GM10847 (cell line): ENCODE measurements around the gene TBKBP1.
A peak's percentile ranks its signal among the peaks of the same experiment; 100 is the strongest.

Experiments used
- POLR2A ChIP-seq: IDR thresholded peaks from 2 replicates; pipeline ENCODE4 v1.6.1; 2011; ENCODE audit not compliant: insufficient read length; ENCODE audit errors: extremely low read depth

TBKBP1 gene

GRCh38 chr17:47693731-47694580 lies at the start of gene TBKBP1:
TBKBP1 (plus strand) TSS chr17:47694161; CDS start chr17:47696113, 1,952 bp downstream.
- no peak for TF ChIP-seq POLR2A

GRCh38 chr17:47644324-47644723 lies 49.6 kb upstream of the TBKBP1 start:
- no peak for TF ChIP-seq POLR2A

- peak; percentile 51 for TF ChIP-seq POLR2A
Observed at GRCh38 chr17:47649153-47649971, 44.6 kb upstream of the TBKBP1 start, which contains the start of gene KPNB1. KPNB1 (plus strand) TSS chr17:47649919; CDS start chr17:47650245, 326 bp downstream.

- TF ChIP-seq POLR2A: peak; percentile 41
Observed at GRCh38 chr17:47649972-47650524, 43.9 kb upstream of the TBKBP1 start.

- no peak for TF ChIP-seq POLR2A
Observed at GRCh38 chr17:47650525-47651522, 43.1 kb upstream of the TBKBP1 start.

GRCh38 chr17:47651704-47652103 lies 42.3 kb upstream of the TBKBP1 start:
- no peak for TF ChIP-seq POLR2A

- TF ChIP-seq POLR2A: no peak
Observed at GRCh38 chr17:47652570-47652969, 41.4 kb upstream of the TBKBP1 start.

- no peak for TF ChIP-seq POLR2A
Observed at GRCh38 chr17:47653442-47653841, 40.5 kb upstream of the TBKBP1 start.

- TF ChIP-seq POLR2A: no peak
Observed at GRCh38 chr17:47654991-47655390, 39.0 kb upstream of the TBKBP1 start.

- no peak for TF ChIP-seq POLR2A
Observed at GRCh38 chr17:47660064-47660492, 33.9 kb upstream of the TBKBP1 start.

GRCh38 chr17:47663912-47664623 lies 29.9 kb upstream of the TBKBP1 start:
- no peak for TF ChIP-seq POLR2A

- no peak for TF ChIP-seq POLR2A
Observed at GRCh38 chr17:47664624-47664941, 29.4 kb upstream of the TBKBP1 start.

GRCh38 chr17:47665655-47666054 lies 28.3 kb upstream of the TBKBP1 start:
- no peak for TF ChIP-seq POLR2A

GRCh38 chr17:47669081-47669480 lies 24.9 kb upstream of the TBKBP1 start:
- no peak for TF ChIP-seq POLR2A
